GM18858 (cell line): ENCODE measurements around the gene SLC25A13.
A peak's percentile ranks its signal among the peaks of the same experiment; 100 is the strongest.

Source experiments
- ATAC-seq: cut with Tn5 transposase; IDR thresholded peaks from one replicate; pipeline ENCODE4 v1.9.1; 2021; ENCODE audit not compliant: unreplicated experiment

The SLC25A13 gene

DNA sequence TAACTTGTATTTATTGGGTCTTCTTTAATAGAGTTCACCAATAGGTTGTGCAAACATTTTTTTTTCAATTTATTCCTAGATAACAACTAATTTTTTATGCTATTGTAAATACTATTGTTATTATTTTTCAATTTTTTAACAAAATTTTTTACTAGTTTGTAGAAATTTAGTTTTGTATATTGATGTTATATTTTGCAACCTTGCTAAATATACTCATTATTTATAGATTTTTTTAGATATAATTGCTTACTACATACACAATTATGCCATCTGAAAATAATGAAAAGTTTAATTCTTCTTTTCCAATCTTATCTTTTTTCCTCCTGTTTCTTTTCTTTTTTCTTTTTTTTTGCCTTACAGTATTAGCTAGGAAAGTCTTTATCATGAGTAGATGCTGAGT is 216.9 kb downstream of the SLC25A13 start:
- ATAC-seq: no peak

DNA sequence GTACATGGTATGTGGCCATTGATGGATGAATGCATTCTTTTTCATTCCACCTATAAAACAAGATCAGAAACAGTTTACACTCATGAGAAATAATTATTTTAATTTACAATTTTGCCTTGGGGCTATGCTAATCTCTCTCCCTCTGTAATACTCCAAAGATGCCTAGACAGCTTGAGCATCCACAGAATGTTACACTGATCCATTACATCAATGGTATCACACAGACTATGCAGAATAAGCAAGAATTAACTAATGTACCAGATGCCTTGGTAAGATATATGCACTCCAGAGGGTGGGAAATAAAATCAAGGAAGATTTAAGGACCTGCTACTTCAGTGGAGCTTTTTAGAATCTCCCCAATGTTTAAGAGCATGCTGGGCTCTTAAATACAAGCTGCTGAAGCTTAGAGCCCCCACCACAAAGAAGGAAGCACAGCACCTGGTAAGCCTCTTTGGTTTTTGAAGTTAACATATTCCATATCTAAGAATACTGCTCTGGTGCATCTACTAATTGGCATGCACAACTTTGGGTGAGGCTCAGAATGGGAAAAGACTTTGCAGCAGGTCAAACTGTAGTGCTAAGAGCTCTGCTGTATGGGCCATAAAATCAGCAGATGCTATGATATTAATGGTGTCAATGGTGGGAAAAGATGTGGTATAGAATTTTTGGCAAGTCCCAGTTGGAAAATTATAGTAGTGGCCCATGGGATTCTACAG is 219.6 kb downstream of the SLC25A13 start:
- ATAC-seq: no peak

DNA sequence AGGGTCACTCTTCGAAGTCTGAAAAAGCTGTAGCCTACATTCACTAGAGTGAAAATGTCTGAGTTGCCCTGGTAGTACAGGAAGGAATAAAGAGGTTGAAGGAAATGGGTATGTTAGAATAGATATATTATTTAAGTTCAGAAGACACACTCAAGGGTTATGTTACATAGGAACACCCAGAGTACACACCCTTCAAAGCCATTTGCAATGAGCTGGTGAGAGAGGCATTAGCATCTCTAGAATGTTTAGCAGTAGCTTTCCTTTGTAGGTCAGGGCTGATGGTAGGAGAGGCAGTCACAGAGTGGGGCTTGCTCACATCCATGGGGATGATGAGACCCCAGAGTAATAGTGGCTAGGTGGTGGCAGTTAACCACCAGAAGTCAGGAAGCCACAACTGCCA is 221.2 kb downstream of the SLC25A13 start:
- ATAC-seq: no peak

DNA sequence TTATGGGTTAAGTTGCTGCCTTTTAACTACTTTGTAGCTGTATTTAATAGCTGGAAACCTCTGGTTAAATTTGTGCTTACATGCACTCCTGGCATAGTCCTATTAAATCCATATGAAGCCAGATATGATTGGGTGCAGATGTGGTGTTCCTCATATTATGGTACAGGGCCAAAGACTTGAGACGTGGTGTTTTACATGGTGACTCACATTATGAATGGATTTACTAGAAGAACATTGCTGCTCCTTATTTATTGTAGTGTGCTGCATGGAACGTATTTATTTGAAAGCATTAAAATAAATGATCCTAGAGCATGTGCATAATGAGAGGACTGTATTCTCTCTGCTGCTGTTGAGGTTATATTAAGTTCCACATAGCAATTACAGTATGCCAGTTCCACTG is 224.1 kb downstream of the SLC25A13 start:
- ATAC-seq: no peak

DNA sequence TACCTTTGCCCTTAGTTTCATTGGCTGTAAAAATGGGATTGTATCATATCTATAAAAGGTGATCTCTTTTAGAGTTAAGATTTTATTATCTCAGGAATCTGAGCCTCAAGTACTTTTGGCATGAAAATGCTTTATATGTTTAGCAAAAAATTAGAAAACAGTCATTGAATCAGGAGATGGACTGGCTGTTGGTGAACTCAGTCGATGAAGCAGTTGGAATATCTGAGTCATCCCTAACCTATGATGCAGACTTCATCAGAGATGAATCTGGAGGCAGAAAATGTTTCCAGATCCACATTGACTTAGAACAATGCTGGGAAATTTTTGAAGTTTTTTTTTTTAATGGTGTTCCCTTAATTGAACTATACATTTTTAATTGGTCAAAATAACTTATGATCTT is 228.5 kb downstream of the SLC25A13 start:
- no peak for ATAC-seq

DNA sequence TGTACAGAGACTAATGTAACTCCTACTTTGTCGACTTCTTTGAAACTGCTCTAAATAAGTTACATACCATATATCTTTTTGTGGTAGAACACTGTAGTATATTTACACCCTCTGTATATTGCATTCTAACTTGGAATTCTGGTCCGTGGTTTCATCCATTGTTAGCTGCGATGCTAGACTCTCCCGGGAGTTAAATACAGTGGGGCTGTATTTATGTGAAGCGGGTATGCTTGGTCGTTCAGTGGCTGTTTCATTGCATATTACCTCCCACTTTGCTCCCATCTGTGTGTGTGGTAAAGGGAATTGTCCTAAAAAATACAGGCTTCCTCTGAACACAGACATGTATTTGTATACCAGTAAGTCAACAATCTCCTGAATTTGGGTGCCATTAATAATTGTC is 231.1 kb downstream of the SLC25A13 start:
- ATAC-seq: no peak

DNA sequence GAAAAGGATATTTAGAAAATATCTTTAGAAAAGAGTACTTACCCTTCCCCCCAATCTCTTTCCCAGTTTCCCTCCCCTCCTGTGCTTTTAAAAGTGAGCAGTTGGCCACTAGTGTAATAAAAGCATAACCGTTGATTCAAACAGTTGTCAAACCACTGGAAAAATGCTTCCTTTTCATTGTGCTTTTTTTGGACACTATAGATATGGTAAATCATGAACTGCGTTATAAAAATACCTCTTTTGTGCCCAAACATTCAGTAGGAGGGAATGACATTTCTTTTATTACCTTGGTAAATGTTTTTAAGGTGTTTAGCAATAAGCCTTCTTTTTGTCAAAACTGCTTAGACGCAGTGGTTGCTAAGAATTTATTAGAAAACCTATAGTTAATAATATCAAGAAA is 232.4 kb downstream of the SLC25A13 start:
- ATAC-seq: no peak

DNA sequence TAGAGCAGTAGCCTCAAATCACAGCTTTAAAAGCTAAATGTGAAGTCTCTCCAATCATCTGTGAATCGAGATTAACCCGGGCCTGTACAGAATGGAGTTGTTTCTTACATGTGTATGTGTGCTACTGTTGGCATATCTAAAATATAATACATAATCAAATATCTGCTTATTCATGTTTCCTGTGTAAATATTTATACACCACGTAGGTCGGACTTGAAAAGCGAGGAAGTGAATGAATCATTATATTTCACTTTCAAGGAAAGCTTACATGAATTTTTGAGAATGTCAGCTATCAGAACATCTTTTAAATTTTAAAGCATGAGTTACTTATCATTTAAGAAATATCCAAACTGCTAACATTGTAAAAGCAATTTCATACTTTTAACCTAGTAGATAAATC is 233.3 kb downstream of the SLC25A13 start:
- ATAC-seq: no peak

DNA sequence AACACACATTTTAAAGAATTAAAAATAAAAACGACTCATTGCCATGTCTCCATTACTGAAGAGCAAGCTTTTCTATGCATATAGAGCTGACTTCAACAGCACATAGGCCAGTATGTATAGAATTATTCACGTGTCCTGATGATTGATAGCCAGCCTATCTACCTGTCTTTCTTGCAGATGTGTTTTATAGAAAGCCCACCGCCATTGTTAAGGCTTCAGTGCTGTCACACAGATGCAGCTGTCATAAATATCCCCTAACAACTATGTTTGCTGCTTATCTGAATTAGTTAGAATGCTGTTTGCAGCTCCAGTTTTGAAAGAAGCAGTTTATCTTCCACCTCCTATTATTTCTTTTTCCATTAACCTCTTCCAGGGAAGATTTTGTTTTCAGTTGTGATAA is 235.9 kb downstream of the SLC25A13 start:
- no peak for ATAC-seq

DNA sequence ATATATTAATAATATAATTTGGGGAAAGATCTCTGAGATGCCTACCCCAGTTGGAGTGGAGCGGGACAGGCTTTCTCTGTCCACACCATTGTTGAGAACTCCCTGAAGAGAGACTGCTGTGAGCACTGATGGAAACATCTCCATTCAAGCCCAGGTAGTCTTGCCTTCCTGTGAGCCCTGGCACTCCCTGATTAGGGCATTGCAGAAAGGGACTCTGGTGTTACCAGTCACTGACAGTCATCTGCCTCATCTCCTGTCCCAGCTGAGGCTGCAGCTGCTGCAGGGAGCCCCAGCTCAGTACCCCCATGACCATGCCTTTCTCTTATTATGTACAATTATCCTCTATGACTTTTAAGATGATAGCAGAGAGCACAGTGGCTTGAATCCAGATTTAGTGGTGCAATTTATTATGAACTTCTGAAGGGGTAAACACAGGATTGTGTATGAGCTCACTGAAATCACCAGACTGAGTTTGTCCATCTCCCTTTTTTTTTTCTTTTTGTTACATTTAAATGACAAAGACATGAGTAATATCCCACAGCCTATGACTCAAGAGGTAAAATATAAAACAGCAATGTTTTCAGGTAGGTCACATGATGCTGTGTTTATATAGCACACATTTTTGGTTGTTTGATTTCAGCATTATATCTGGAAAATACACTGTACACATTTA is 236.9 kb downstream of the SLC25A13 start:
- no peak for ATAC-seq

DNA sequence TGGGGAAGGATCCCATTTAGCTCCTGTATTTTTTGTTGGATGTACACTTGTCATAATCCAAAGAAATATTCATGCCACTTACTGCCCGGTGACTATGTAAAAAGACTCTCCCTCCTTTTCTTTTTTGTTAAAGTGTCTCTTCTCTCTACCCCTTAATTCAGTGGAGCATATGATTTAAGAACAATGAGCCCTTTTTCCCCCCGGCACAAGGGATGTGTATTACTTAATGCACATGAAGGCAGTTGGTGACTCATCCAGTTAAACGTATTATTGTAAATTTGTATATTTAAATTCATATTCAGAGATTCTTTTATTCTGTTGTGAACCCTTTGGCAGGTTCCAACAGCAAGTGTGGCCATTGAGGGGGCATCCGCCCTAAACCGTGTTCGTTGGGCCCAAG is 241.9 kb downstream of the SLC25A13 start:
- no peak for ATAC-seq

DNA sequence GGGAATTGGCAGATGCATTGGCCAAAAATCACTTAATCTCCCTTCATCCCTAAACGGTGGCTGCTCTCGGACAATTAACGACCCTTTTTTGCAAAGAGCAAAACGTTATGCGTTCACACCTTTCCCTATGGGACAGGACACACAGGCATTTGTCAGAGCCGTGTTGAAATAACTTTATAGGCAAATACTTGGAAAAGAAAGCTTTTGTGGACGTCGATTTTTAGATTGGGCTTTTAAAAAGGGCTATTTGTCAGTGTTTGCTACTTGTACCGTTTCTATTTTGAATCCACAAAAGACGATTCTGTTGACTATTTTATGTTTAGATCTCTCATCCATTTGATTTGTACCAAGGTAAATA is 245.6 kb downstream of the SLC25A13 start:
- ATAC-seq: no peak

DNA sequence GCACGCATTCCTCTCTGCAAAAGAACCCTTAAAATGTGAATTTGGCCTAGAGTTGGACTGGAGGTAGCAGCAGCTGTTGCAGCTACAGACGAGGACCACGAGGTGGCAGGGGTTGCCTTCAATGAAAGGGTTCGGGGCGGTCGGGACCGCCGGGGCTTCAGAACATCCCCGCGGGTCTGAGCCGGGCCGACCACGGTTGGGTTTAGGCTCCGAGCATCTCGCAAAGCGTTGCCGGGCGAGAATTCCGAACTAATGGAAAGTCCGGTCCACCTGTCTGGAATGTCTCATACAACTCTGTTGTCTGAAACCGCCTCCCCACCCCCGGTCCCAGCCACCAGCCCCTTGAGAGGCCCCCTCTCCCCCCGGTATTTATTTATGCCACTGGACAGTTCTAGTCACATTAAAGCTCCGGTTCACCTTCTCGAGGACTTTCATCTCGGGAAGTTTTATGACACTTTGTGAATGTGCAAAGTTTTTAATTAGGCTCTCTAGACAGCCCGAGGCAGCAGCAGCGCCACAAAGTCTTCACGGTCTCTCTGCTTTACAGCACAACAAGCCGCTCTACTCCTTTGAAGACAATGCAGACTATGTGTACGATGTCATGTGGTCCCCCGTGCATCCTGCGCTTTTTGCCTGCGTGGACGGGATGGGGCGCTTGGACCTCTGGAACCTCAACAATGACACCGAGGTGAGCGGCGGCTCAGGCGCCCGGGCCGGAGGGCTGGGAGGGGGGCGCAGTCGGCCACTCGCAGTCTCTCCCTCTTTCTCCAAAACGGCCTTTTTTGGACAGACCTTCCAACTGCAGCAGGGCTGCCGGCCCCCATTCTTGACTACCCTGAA is 246.2 kb downstream of the SLC25A13 start:
- peak; percentile 79 for ATAC-seq

DNA sequence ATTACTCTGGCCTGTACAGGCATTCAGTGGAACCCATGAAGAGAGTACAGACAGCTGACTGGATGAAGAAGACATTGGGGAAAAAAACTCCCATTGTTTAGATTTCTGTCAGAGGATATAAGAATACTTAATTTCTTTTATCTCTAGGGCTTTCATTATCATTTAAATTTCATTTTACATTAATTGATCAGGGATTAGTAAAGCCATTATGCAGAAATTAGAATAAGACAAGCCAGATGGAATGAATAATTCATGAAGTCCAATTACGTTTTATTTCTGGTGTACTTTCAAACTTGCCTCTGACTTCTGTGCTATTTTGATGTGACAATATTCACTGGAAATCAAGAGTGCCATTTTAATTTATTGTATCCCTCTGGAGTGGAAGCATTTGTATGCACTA is 247.0 kb downstream of the SLC25A13 start:
- no peak for ATAC-seq
